Measurements from ENCODE around the gene GABRG3. TPM values are rescaled to one million over a fixed set of nuclear protein-coding genes. Genes with fewer than 3 reads are reported as not detected.

The GABRG3 gene
- total RNA-seq, 1 experiment from 2014 or later = not detected

DNA sequence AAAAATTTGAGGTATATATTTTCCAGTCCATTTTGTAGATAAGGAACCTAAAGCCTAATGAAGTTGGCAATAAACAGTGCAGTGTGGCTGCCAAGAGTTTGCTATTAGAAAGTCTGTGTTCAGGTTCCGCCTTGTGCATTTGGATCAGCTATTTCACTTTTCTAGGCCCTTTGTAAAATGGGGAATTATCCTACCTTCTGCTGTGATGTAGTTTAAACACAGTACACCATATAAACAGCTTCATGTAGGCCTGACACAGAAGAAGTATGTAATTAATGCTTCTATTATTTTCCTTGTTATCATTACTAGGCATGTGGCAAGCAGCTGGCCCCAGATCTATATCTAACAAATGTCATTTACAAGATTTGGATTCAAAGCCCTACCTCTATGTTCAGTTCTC, 456.3 kb downstream of the GABRG3 start:
- Histone ChIP-seq H3K79me2 (ENCODE audit: insufficient read depth, low read length) (no peaks in the 10 kb centered on the region), H3K4me1 (ENCODE audit: control insufficient read depth in 1 of 2, insufficient read depth in 2 of 2, low read length in 2 of 2) (no peaks in the 10 kb centered on the region), H3K27me3 (ENCODE audit: insufficient read depth, low read length) (no peaks in the 10 kb centered on the region), H3K4me3 (replicated peaks in 1 of 2; ENCODE audit: low read depth in 1 of 2, low read length in 2 of 2) (no peak overlapping the region), H3K4me2 (ENCODE audit: low read length) (no peak overlapping the region), H3K36me3 (ENCODE audit: control insufficient read depth in 1 of 2, insufficient read depth in 2 of 2, low read length in 2 of 2) (no peaks in the 10 kb centered on the region), H3K9me3 (ENCODE audit: control insufficient read depth in 1 of 2, insufficient read depth in 1 of 2, low read depth in 1 of 2, low read length in 2 of 2) (peaks cover 13 to 21% of the 10 kb centered on the region in 2 experiments; a peak in 3 of 4 replicates), H3K27ac (ENCODE audit: low read depth, low read length) (no peak overlapping the region), H3K9me2 (ENCODE audit: insufficient read depth) (no peaks in the 10 kb centered on the region), H4K20me1 (ENCODE audit: insufficient read depth) (no peaks in the 10 kb centered on the region), H3K9ac (ENCODE audit: low read length) (no peak overlapping the region), H2AFZ (ENCODE audit: low read depth, low read length, poor library complexity, severe bottlenecking) (no peak overlapping the region)
- POLR2A ChIA-PET = no interaction called here
- RAD21 ChIA-PET (ENCODE audit: low non-redundant PET in 1 of 2, low total read pairs in 2 of 2, uncharacterized antibody in 2 of 2, unreplicated experiment in 2 of 2) = no interaction called here
- no peak for TF ChIP-seq EZH2 (IDR thresholded peaks at IDR 0.05)
- no peak for TF ChIP-seq FOSL1 (IDR thresholded peaks at IDR 0.05; ENCODE audit: low read depth)
- TF ChIP-seq POLR2A (IDR thresholded peaks at IDR 0.05; ENCODE audit: borderline replicate concordance, extremely low read depth, insufficient read depth, insufficient read length) = no peak
- no peak for TF ChIP-seq ZNF274 (IDR thresholded peaks at IDR 0.05; ENCODE audit: low read depth, low read length)
- TF ChIP-seq CEBPB (IDR thresholded peaks at IDR 0.05; ENCODE audit: low read depth) = no peak
- no peak for TF ChIP-seq SIN3A (IDR thresholded peaks at IDR 0.05; ENCODE audit: low read depth)
- no peak for TF ChIP-seq CBX3 (IDR thresholded peaks at IDR 0.05; ENCODE audit: low read depth)
- no peak for TF ChIP-seq RAD21 (IDR thresholded peaks at IDR 0.05; ENCODE audit: low read depth)
- DNase-seq (ENCODE audit: low read depth, low spot score) (no peak), ATAC-seq (no peak)
- no TSS peak for BruUV-seq (replicated peaks)
- CTCF ChIA-PET = no interaction called here
- intact Hi-C loops (cut with micrococcal nuclease) = no loop called here

DNA sequence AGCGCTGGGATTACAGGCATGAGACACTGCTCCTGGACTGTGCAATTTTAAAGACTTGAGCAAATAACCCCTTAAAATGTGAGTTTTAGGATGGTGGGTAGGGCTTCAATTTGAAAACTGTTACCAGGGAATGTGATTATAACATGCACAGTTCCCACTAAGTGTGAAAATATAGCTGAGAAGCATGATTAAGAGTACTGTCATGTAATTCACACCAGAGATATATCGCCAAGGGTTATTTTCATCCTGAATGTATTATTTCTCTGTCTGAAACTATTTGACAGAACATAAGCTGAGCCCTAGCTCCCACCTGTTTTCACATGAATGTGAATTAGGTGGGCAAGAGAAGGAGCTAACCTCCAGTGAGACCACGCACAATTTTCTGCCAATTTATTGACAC, 457.2 kb downstream of the GABRG3 start:
- Histone ChIP-seq H3K9me2 (ENCODE audit: insufficient read depth) (no peaks in the 10 kb centered on the region), H2AFZ (ENCODE audit: low read depth, low read length, poor library complexity, severe bottlenecking) (no peak overlapping the region), H3K27ac (ENCODE audit: low read depth, low read length) (no peak overlapping the region), H3K79me2 (ENCODE audit: insufficient read depth, low read length) (no peaks in the 10 kb centered on the region), H3K9ac (ENCODE audit: low read length) (no peak overlapping the region), H3K9me3 (ENCODE audit: control insufficient read depth in 1 of 2, insufficient read depth in 1 of 2, low read depth in 1 of 2, low read length in 2 of 2) (peaks cover 14 to 27% of the 10 kb centered on the region in 2 experiments; a peak in 3 of 4 replicates), H3K27me3 (ENCODE audit: insufficient read depth, low read length) (no peaks in the 10 kb centered on the region), H3K4me1 (ENCODE audit: control insufficient read depth in 1 of 2, insufficient read depth in 2 of 2, low read length in 2 of 2) (no peaks in the 10 kb centered on the region), H3K4me2 (ENCODE audit: low read length) (no peak overlapping the region), H4K20me1 (ENCODE audit: insufficient read depth) (no peaks in the 10 kb centered on the region), H3K4me3 (replicated peaks in 1 of 2; ENCODE audit: low read depth in 1 of 2, low read length in 2 of 2) (no peak overlapping the region), H3K36me3 (ENCODE audit: control insufficient read depth in 1 of 2, insufficient read depth in 2 of 2, low read length in 2 of 2) (no peaks in the 10 kb centered on the region)
- DNase-seq (ENCODE audit: low read depth, low spot score) (no peak), ATAC-seq (no peak)
- BruUV-seq (replicated peaks) = no TSS peak
- TF ChIP-seq, protein P1, sequence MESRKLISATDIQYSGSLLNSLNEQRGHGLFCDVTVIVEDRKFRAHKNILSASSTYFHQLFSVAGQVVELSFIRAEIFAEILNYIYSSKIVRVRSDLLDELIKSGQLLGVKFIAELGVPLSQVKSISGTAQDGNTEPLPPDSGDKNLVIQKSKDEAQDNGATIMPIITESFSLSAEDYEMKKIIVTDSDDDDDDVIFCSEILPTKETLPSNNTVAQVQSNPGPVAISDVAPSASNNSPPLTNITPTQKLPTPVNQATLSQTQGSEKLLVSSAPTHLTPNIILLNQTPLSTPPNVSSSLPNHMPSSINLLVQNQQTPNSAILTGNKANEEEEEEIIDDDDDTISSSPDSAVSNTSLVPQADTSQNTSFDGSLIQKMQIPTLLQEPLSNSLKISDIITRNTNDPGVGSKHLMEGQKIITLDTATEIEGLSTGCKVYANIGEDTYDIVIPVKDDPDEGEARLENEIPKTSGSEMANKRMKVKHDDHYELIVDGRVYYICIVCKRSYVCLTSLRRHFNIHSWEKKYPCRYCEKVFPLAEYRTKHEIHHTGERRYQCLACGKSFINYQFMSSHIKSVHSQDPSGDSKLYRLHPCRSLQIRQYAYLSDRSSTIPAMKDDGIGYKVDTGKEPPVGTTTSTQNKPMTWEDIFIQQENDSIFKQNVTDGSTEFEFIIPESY (IDR thresholded peaks at IDR 0.05; ENCODE audit: extremely low read depth, insufficient replicate concordance, low read length) = no peak
- TF ChIP-seq SRF (IDR thresholded peaks at IDR 0.05; ENCODE audit: low read depth) (no peak), SIN3A (IDR thresholded peaks at IDR 0.05; ENCODE audit: low read depth) (no peak), RAD21 (IDR thresholded peaks at IDR 0.05; ENCODE audit: low read depth) (no peak)
- CTCF ChIA-PET = no interaction called here
- POLR2A ChIA-PET = no interaction called here
- intact Hi-C loops (cut with micrococcal nuclease) = no loop called here
- RAD21 ChIA-PET (ENCODE audit: low non-redundant PET in 1 of 2, low total read pairs in 2 of 2, uncharacterized antibody in 2 of 2, unreplicated experiment in 2 of 2) = no interaction called here

Measured in HCT116 (cell line).